IMR-90 (cell line): Measurements from ENCODE around the gene PLEKHB1. TPM values are rescaled to one million over a fixed set of nuclear protein-coding genes. Genes with fewer than 3 reads are reported as not detected.

Experiments
- ATAC-seq: fragments of 200-7000 bp; cut with Tn5 transposase; 2 replicates; pipeline ENCODE4 v1.9.1; 2020; ENCODE audit warnings: low read depth, mild to moderate bottlenecking, moderate library complexity
- BruUV-seq: library from RNA; stranded (reverse); fragments of 400-500 nt; replicated peaks from 2 replicates; lab custom pipeline; 2021; lab: Mats Ljungman, UMichigan
- CTCF ChIA-PET: fragments of 300-600 bp; formaldehyde crosslinking; extraction: SDS; loops from one replicate; lab custom pipeline; 2021; ENCODE audit warnings: antibody characterized with exemption; lab: Yijun Ruan, JAX
- POLR2A ChIA-PET: fragments of 300-600 bp; sonication (Branson Sonifier 250); formaldehyde crosslinking; loops from one replicate; lab custom pipeline; 2022; ENCODE audit warnings: antibody characterized with exemption; ENCODE audit not compliant: unreplicated experiment; lab: Charles Lee
- DNase-seq: peaks from one replicate; pipeline ENCODE4 v3.0.0; 2013
- H2AFZ ChIP-seq: replicated peaks from 2 replicates; pipeline ENCODE3; 2013; ENCODE audit warnings: low read length, mild to moderate bottlenecking; ENCODE audit not compliant: poor library complexity
- H2AK5ac ChIP-seq: 2 replicates; pipeline ENCODE4 v1.6.1; 2013; ENCODE audit warnings: low read depth, low read length, inconsistent platforms
- H2AK9ac ChIP-seq: replicated peaks from 2 replicates; pipeline ENCODE3; 2013; ENCODE audit warnings: mild to moderate bottlenecking, low read depth, low read length, moderate library complexity; ENCODE audit not compliant: poor library complexity
- H2BK120ac ChIP-seq: 2 replicates; pipeline ENCODE4 v1.6.1; 2013; ENCODE audit warnings: low read depth, low read length, inconsistent platforms
- H2BK15ac ChIP-seq: 3 replicates; pipeline ENCODE4 v1.6.1; 2013; ENCODE audit warnings: low read depth, low read length, inconsistent platforms
- H2BK20ac ChIP-seq: 2 replicates; pipeline ENCODE4 v1.6.1; 2013; ENCODE audit warnings: low read depth, mild to moderate bottlenecking, inconsistent platforms, low read length, moderate library complexity
- H2BK5ac ChIP-seq: 2 replicates; pipeline ENCODE4 v1.6.1; 2013; ENCODE audit warnings: mild to moderate bottlenecking, low read depth, low read length, inconsistent platforms; ENCODE audit not compliant: poor library complexity, severe bottlenecking
- H3K14ac ChIP-seq: replicated peaks from 2 replicates; pipeline ENCODE4 v1.6.1; 2013; ENCODE audit warnings: low read depth, low read length, inconsistent platforms
- H3K18ac ChIP-seq: 2 replicates; pipeline ENCODE4 v1.6.1; 2013; ENCODE audit warnings: low read depth, low read length, control low read depth
- H3K23ac ChIP-seq: 2 replicates; pipeline ENCODE4 v1.6.1; 2013; ENCODE audit warnings: low read depth, low read length, inconsistent platforms
- H3K27ac ChIP-seq: 2 replicates; pipeline ENCODE4 v1.5.1; 2013; ENCODE audit warnings: mild to moderate bottlenecking, control low read depth, low read length; ENCODE audit not compliant: insufficient read depth
- H3K27me3 ChIP-seq: 2 replicates; pipeline ENCODE4 v1.6.1; 2013; ENCODE audit warnings: low read length; ENCODE audit not compliant: control insufficient read depth, insufficient read depth
- H3K36me3 ChIP-seq: 2 replicates; pipeline ENCODE4 v1.6.1; 2013; ENCODE audit warnings: low read length, mixed read lengths; ENCODE audit not compliant: control insufficient read depth, insufficient read depth
- H3K4ac ChIP-seq: 2 replicates; pipeline ENCODE4 v1.6.1; 2013; ENCODE audit warnings: low read depth, low read length, inconsistent platforms
- H3K4me1 ChIP-seq: 2 replicates; pipeline ENCODE4 v1.6.1; 2013; ENCODE audit warnings: low read length, mixed read lengths; ENCODE audit not compliant: control insufficient read depth, insufficient read depth
- H3K4me2 ChIP-seq: 2 replicates; pipeline ENCODE4 v1.6.1; 2013; ENCODE audit warnings: low read depth, mild to moderate bottlenecking, control low read depth, low read length, moderate library complexity
- H3K4me3 ChIP-seq: 2 replicates; pipeline ENCODE4 v1.5.1; 2013; ENCODE audit warnings: low read depth, mild to moderate bottlenecking, control low read depth, low read length, moderate library complexity; ENCODE audit not compliant: insufficient read depth
- H3K56ac ChIP-seq: 2 replicates; pipeline ENCODE4 v1.6.1; 2013; ENCODE audit warnings: low read length, inconsistent platforms; ENCODE audit not compliant: insufficient read depth; ENCODE audit errors: extremely low read depth
- H3K79me1 ChIP-seq, 2 experiments: 2 replicates each; pipeline ENCODE4 v1.6.1; 2013; ENCODE audit warnings: low read length in 2 of 2, inconsistent platforms in 1 of 2, low read depth in 1 of 2
- H3K9ac ChIP-seq: 2 replicates; pipeline ENCODE4 v1.6.1; 2013; ENCODE audit warnings: low read depth, low read length, control low read depth
- H3K9me1 ChIP-seq: 2 replicates; pipeline ENCODE4 v1.6.1; 2013; ENCODE audit warnings: low read length, inconsistent platforms; ENCODE audit not compliant: insufficient read depth
- H3K9me3 ChIP-seq: 2 replicates; pipeline ENCODE4 v1.6.1; 2013; ENCODE audit warnings: low read length; ENCODE audit not compliant: control insufficient read depth, insufficient read depth
- H4K20me1 ChIP-seq: 2 replicates; pipeline ENCODE4 v1.6.1; 2013; ENCODE audit warnings: low read length, inconsistent platforms; ENCODE audit not compliant: insufficient read depth
- H4K5ac ChIP-seq: 2 replicates; pipeline ENCODE4 v1.6.1; 2013; ENCODE audit warnings: mild to moderate bottlenecking, low read depth, low read length, control low read depth
- H4K8ac ChIP-seq, 2 experiments: 2 replicates each; pipeline ENCODE4 v1.6.1; 2013; ENCODE audit warnings: low read depth in 2 of 2, low read length in 2 of 2, control low read depth in 1 of 2, inconsistent platforms in 1 of 2
- H4K91ac ChIP-seq: 2 replicates; pipeline ENCODE4 v1.6.1; 2013; ENCODE audit warnings: low read depth, low read length, inconsistent platforms; ENCODE audit not compliant: insufficient read depth
- BHLHE40 ChIP-seq: fragments of 150-350 bp; IDR thresholded peaks from 2 replicates; pipeline ENCODE4 v1.6.1; 2016; ENCODE audit warnings: mild to moderate bottlenecking, low read depth, low read length
- CEBPB ChIP-seq: IDR thresholded peaks from 2 replicates; pipeline ENCODE4 v1.6.1; 2012; ENCODE audit warnings: low read depth, low read length, improper control_type of control experiment
- CHD1 ChIP-seq: IDR thresholded peaks from 2 replicates; pipeline ENCODE4 v1.6.1; 2012; ENCODE audit warnings: low read depth, low read length, improper control_type of control experiment
- MAFK ChIP-seq: IDR thresholded peaks from 2 replicates; pipeline ENCODE4 v1.6.1; 2012; ENCODE audit warnings: low read depth, low read length, improper control_type of control experiment
- RFX5 ChIP-seq: IDR thresholded peaks from 2 replicates; pipeline ENCODE4 v1.8.0; 2012; ENCODE audit warnings: low read depth, mild to moderate bottlenecking, low read length, moderate library complexity
- WGBS, 2 experiments: methylation state at CpG; one replicate each; pipeline versions ENCODE4 v1.1.5 to v1.1.7; 2013; ENCODE audit warnings: missing lambda C conversion rate in 2 of 2; ENCODE audit not compliant: insufficient read length in 1 of 2; ENCODE audit errors: extremely low coverage in 2 of 2; 5-methylcytosine and 5-hydroxymethylcytosine counted together
- dilution Hi-C: fragments of 300-500 bp; cut with HindIII; formaldehyde crosslinking; loops from one replicate; pipeline ENCODE4 v1.14.3; 2018; ENCODE audit warnings: low sequenced_read_pairs; ENCODE audit not compliant: unreplicated experiment
- in situ Hi-C: fragments of 300-500 bp; cut with MboI; formaldehyde crosslinking; loops from 3 replicates; pipeline ENCODE4 v1.14.3; 2019; ENCODE audit warnings: low sequenced_read_pairs, inconsistent platforms, mixed read lengths
- intact Hi-C: fragments of 100-400 bp; cut with micrococcal nuclease; formaldehyde crosslinking; loops from 2 replicates; pipeline ENCODE4 v1.10.0; 2022
- polyA plus RNA-seq, 3 experiments: library from polyadenylated mRNA; depleted of rRNA; stranded (reverse); fragments of >200 nt; gene quantifications; 2 replicates each; pipeline ENCODE4 v1.2.3, GENCODE V29; 2012; ENCODE audit warnings: low replicate concordance in 1 of 3
- total RNA-seq: library from RNA; depleted of rRNA; stranded (reverse); fragments of >200 nt; gene quantifications from 2 replicates; pipeline ENCODE4 v1.2.3, GENCODE V29; 2012
- TF ChIP-seq, protein P1 (sequence below): fragments of 150-350 bp; IDR thresholded peaks from 2 replicates; pipeline ENCODE4 v1.6.1; 2016; ENCODE audit warnings: low read depth, mild to moderate bottlenecking, low read length, moderate library complexity, borderline replicate concordance
- TF ChIP-seq, protein P2 (sequence below): conservative IDR thresholded peaks from 2 replicates; pipeline ENCODE4 v1.5.1; 2012; ENCODE audit warnings: mild to moderate bottlenecking, low read depth, low read length, improper control_type of control experiment

The PLEKHB1 gene
- total and polyA plus RNA-seq, 2 of the 4 experiments (the other 2 are of a cell fraction), result 0.36 to 0.86 TPM

DNA sequence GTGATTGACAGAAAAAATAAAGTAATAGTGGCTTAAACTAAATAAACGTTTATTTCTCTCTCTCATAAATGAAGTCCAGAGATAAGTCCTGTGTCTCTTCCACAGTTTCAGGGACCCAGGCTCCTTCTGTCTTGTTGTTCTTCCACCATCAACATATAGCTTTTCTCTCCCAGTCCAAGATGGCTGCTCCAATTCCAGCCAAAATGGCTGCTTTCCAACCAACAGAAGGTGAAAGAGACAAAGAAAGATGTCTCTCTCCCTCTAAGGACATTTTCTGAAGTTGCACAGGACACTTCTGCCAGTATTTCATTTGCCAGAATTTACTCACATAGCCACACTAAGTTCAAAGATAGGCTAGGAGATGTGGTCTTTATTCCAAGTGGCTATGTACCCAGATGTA, 9.4 kb upstream of the PLEKHB1 start:
- Histone ChIP-seq H4K8ac (no peak overlapping the region), H3K36me3 (no peaks in the 10 kb centered on the region), H4K5ac (no peak overlapping the region), H2BK120ac (no peak overlapping the region), H3K56ac (no peak overlapping the region), H2BK5ac (no peak overlapping the region), H3K4me1 (no peaks in the 10 kb centered on the region), H2BK20ac (no peak overlapping the region), H3K14ac (no peak overlapping the region), H3K4me3 (no peak overlapping the region), H2BK15ac (no peak overlapping the region), H3K4me2 (no peak overlapping the region), H4K20me1 (no peaks in the 10 kb centered on the region), H3K79me1 (no peaks in the 10 kb centered on the region), H3K9me3 (no peaks in the 10 kb centered on the region), H3K4ac (no peak overlapping the region), H2AK9ac (no peak overlapping the region), H2AK5ac (no peak overlapping the region), H4K91ac (no peak overlapping the region), H3K18ac (no peak overlapping the region), H3K9me1 (no peaks in the 10 kb centered on the region), H3K27me3 (peaks cover 19% of the 10 kb centered on the region), H3K23ac (no peak overlapping the region), H3K27ac (no peak overlapping the region), H3K9ac (no peak overlapping the region), H2AFZ (no peak overlapping the region)
- DNase-seq (no peak), ATAC-seq (no peak)
- intact Hi-C loops (no loop called here), dilution Hi-C loops (no loop called here), in situ Hi-C loops (no loop called here)
- TF ChIP-seq, protein P1, sequence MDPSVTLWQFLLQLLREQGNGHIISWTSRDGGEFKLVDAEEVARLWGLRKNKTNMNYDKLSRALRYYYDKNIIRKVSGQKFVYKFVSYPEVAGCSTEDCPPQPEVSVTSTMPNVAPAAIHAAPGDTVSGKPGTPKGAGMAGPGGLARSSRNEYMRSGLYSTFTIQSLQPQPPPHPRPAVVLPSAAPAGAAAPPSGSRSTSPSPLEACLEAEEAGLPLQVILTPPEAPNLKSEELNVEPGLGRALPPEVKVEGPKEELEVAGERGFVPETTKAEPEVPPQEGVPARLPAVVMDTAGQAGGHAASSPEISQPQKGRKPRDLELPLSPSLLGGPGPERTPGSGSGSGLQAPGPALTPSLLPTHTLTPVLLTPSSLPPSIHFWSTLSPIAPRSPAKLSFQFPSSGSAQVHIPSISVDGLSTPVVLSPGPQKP, result no peak
- TF ChIP-seq RFX5, result no peak
- no peak for TF ChIP-seq CEBPB
- TF ChIP-seq, protein P2, sequence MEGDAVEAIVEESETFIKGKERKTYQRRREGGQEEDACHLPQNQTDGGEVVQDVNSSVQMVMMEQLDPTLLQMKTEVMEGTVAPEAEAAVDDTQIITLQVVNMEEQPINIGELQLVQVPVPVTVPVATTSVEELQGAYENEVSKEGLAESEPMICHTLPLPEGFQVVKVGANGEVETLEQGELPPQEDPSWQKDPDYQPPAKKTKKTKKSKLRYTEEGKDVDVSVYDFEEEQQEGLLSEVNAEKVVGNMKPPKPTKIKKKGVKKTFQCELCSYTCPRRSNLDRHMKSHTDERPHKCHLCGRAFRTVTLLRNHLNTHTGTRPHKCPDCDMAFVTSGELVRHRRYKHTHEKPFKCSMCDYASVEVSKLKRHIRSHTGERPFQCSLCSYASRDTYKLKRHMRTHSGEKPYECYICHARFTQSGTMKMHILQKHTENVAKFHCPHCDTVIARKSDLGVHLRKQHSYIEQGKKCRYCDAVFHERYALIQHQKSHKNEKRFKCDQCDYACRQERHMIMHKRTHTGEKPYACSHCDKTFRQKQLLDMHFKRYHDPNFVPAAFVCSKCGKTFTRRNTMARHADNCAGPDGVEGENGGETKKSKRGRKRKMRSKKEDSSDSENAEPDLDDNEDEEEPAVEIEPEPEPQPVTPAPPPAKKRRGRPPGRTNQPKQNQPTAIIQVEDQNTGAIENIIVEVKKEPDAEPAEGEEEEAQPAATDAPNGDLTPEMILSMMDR, result no peak
- no peak for TF ChIP-seq BHLHE40
- TF ChIP-seq MAFK, result no peak
- TF ChIP-seq CHD1, result no peak
- BruUV-seq, result no TSS peak
- WGBS, 2 experiments, result no CpG with 5 or more reads among the region's 1 CpG
- CTCF ChIA-PET, result interaction anchor here (1.5 to 2.3 kb wide), 2 partner anchors 11 to 24 kb away, joined by 4 to 9 read pairs; no protein-coding TSS in a partner anchor
- POLR2A ChIA-PET, result no interaction called here
